IMR-90 (cell line): Measurements from ENCODE around the gene ISX. TPM values are rescaled to one million over a fixed set of nuclear protein-coding genes. Genes with fewer than 3 reads are reported as not detected.

Experiments used
- ATAC-seq: fragments of 200-7000 bp; cut with Tn5 transposase; 2 replicates; pipeline ENCODE4 v1.9.1; 2020; ENCODE audit warnings: low read depth, mild to moderate bottlenecking, moderate library complexity
- BruUV-seq: library from RNA; stranded (reverse); fragments of 400-500 nt; replicated peaks from 2 replicates; lab custom pipeline; 2021; lab: Mats Ljungman, UMichigan
- CTCF ChIA-PET: fragments of 300-600 bp; formaldehyde crosslinking; extraction: SDS; loops from one replicate; lab custom pipeline; 2021; ENCODE audit warnings: antibody characterized with exemption; lab: Yijun Ruan, JAX
- POLR2A ChIA-PET: fragments of 300-600 bp; sonication (Branson Sonifier 250); formaldehyde crosslinking; loops from one replicate; lab custom pipeline; 2022; ENCODE audit warnings: antibody characterized with exemption; ENCODE audit not compliant: unreplicated experiment; lab: Charles Lee
- DNase-seq: peaks from one replicate; pipeline ENCODE4 v3.0.0; 2013
- H2AFZ ChIP-seq: replicated peaks from 2 replicates; pipeline ENCODE3; 2013; ENCODE audit warnings: low read length, mild to moderate bottlenecking; ENCODE audit not compliant: poor library complexity
- H2AK5ac ChIP-seq: 2 replicates; pipeline ENCODE4 v1.6.1; 2013; ENCODE audit warnings: low read depth, low read length, inconsistent platforms
- H2AK9ac ChIP-seq: replicated peaks from 2 replicates; pipeline ENCODE3; 2013; ENCODE audit warnings: mild to moderate bottlenecking, low read depth, low read length, moderate library complexity; ENCODE audit not compliant: poor library complexity
- H2BK120ac ChIP-seq: 2 replicates; pipeline ENCODE4 v1.6.1; 2013; ENCODE audit warnings: low read depth, low read length, inconsistent platforms
- H2BK15ac ChIP-seq: 3 replicates; pipeline ENCODE4 v1.6.1; 2013; ENCODE audit warnings: low read depth, low read length, inconsistent platforms
- H2BK20ac ChIP-seq: 2 replicates; pipeline ENCODE4 v1.6.1; 2013; ENCODE audit warnings: low read depth, mild to moderate bottlenecking, inconsistent platforms, low read length, moderate library complexity
- H2BK5ac ChIP-seq: 2 replicates; pipeline ENCODE4 v1.6.1; 2013; ENCODE audit warnings: mild to moderate bottlenecking, low read depth, low read length, inconsistent platforms; ENCODE audit not compliant: poor library complexity, severe bottlenecking
- H3K14ac ChIP-seq: replicated peaks from 2 replicates; pipeline ENCODE4 v1.6.1; 2013; ENCODE audit warnings: low read depth, low read length, inconsistent platforms
- H3K18ac ChIP-seq: 2 replicates; pipeline ENCODE4 v1.6.1; 2013; ENCODE audit warnings: low read depth, low read length, control low read depth
- H3K23ac ChIP-seq: 2 replicates; pipeline ENCODE4 v1.6.1; 2013; ENCODE audit warnings: low read depth, low read length, inconsistent platforms
- H3K27ac ChIP-seq: 2 replicates; pipeline ENCODE4 v1.5.1; 2013; ENCODE audit warnings: mild to moderate bottlenecking, control low read depth, low read length; ENCODE audit not compliant: insufficient read depth
- H3K27me3 ChIP-seq: 2 replicates; pipeline ENCODE4 v1.6.1; 2013; ENCODE audit warnings: low read length; ENCODE audit not compliant: control insufficient read depth, insufficient read depth
- H3K36me3 ChIP-seq: 2 replicates; pipeline ENCODE4 v1.6.1; 2013; ENCODE audit warnings: low read length, mixed read lengths; ENCODE audit not compliant: control insufficient read depth, insufficient read depth
- H3K4ac ChIP-seq: 2 replicates; pipeline ENCODE4 v1.6.1; 2013; ENCODE audit warnings: low read depth, low read length, inconsistent platforms
- H3K4me1 ChIP-seq: 2 replicates; pipeline ENCODE4 v1.6.1; 2013; ENCODE audit warnings: low read length, mixed read lengths; ENCODE audit not compliant: control insufficient read depth, insufficient read depth
- H3K4me2 ChIP-seq: 2 replicates; pipeline ENCODE4 v1.6.1; 2013; ENCODE audit warnings: low read depth, mild to moderate bottlenecking, control low read depth, low read length, moderate library complexity
- H3K4me3 ChIP-seq: 2 replicates; pipeline ENCODE4 v1.5.1; 2013; ENCODE audit warnings: low read depth, mild to moderate bottlenecking, control low read depth, low read length, moderate library complexity; ENCODE audit not compliant: insufficient read depth
- H3K56ac ChIP-seq: 2 replicates; pipeline ENCODE4 v1.6.1; 2013; ENCODE audit warnings: low read length, inconsistent platforms; ENCODE audit not compliant: insufficient read depth; ENCODE audit errors: extremely low read depth
- H3K79me1 ChIP-seq, 2 experiments: 2 replicates each; pipeline ENCODE4 v1.6.1; 2013; ENCODE audit warnings: low read length in 2 of 2, inconsistent platforms in 1 of 2, low read depth in 1 of 2
- H3K9ac ChIP-seq: 2 replicates; pipeline ENCODE4 v1.6.1; 2013; ENCODE audit warnings: low read depth, low read length, control low read depth
- H3K9me1 ChIP-seq: 2 replicates; pipeline ENCODE4 v1.6.1; 2013; ENCODE audit warnings: low read length, inconsistent platforms; ENCODE audit not compliant: insufficient read depth
- H3K9me3 ChIP-seq: 2 replicates; pipeline ENCODE4 v1.6.1; 2013; ENCODE audit warnings: low read length; ENCODE audit not compliant: control insufficient read depth, insufficient read depth
- H4K20me1 ChIP-seq: 2 replicates; pipeline ENCODE4 v1.6.1; 2013; ENCODE audit warnings: low read length, inconsistent platforms; ENCODE audit not compliant: insufficient read depth
- H4K5ac ChIP-seq: 2 replicates; pipeline ENCODE4 v1.6.1; 2013; ENCODE audit warnings: mild to moderate bottlenecking, low read depth, low read length, control low read depth
- H4K8ac ChIP-seq, 2 experiments: 2 replicates each; pipeline ENCODE4 v1.6.1; 2013; ENCODE audit warnings: low read depth in 2 of 2, low read length in 2 of 2, control low read depth in 1 of 2, inconsistent platforms in 1 of 2
- H4K91ac ChIP-seq: 2 replicates; pipeline ENCODE4 v1.6.1; 2013; ENCODE audit warnings: low read depth, low read length, inconsistent platforms; ENCODE audit not compliant: insufficient read depth
- BHLHE40 ChIP-seq: fragments of 150-350 bp; IDR thresholded peaks from 2 replicates; pipeline ENCODE4 v1.6.1; 2016; ENCODE audit warnings: mild to moderate bottlenecking, low read depth, low read length
- CEBPB ChIP-seq: IDR thresholded peaks from 2 replicates; pipeline ENCODE4 v1.6.1; 2012; ENCODE audit warnings: low read depth, low read length, improper control_type of control experiment
- MAFK ChIP-seq: IDR thresholded peaks from 2 replicates; pipeline ENCODE4 v1.6.1; 2012; ENCODE audit warnings: low read depth, low read length, improper control_type of control experiment
- MAZ ChIP-seq: IDR thresholded peaks from 2 replicates; pipeline ENCODE4 v1.6.1; 2012; ENCODE audit warnings: low read depth, mild to moderate bottlenecking, low read length, improper control_type of control experiment, moderate library complexity, borderline replicate concordance
- MXI1 ChIP-seq: IDR thresholded peaks from 2 replicates; pipeline ENCODE4 v1.6.1; 2012; ENCODE audit warnings: low read depth, mild to moderate bottlenecking, low read length, moderate library complexity, borderline replicate concordance
- NFE2L2 ChIP-seq: fragments of 150-350 bp; IDR thresholded peaks from 2 replicates; pipeline ENCODE4 v1.6.1; 2016; ENCODE audit warnings: low read depth, mild to moderate bottlenecking, low read length
- RAD21 ChIP-seq: IDR thresholded peaks from 2 replicates; pipeline ENCODE4 v1.6.1; 2012; ENCODE audit warnings: low read length, improper control_type of control experiment
- RCOR1 ChIP-seq: IDR thresholded peaks from 2 replicates; pipeline ENCODE4 v1.6.1; 2012; ENCODE audit warnings: mild to moderate bottlenecking, low read length, improper control_type of control experiment; ENCODE audit not compliant: insufficient replicate concordance
- RFX5 ChIP-seq: IDR thresholded peaks from 2 replicates; pipeline ENCODE4 v1.8.0; 2012; ENCODE audit warnings: low read depth, mild to moderate bottlenecking, low read length, moderate library complexity
- WGBS, 2 experiments: methylation state at CpG; one replicate each; pipeline versions ENCODE4 v1.1.5 to v1.1.7; 2013; ENCODE audit warnings: missing lambda C conversion rate in 2 of 2; ENCODE audit not compliant: insufficient read length in 1 of 2; ENCODE audit errors: extremely low coverage in 2 of 2; 5-methylcytosine and 5-hydroxymethylcytosine counted together
- dilution Hi-C: fragments of 300-500 bp; cut with HindIII; formaldehyde crosslinking; loops from one replicate; pipeline ENCODE4 v1.14.3; 2018; ENCODE audit warnings: low sequenced_read_pairs; ENCODE audit not compliant: unreplicated experiment
- in situ Hi-C: fragments of 300-500 bp; cut with MboI; formaldehyde crosslinking; loops from 3 replicates; pipeline ENCODE4 v1.14.3; 2019; ENCODE audit warnings: low sequenced_read_pairs, inconsistent platforms, mixed read lengths
- intact Hi-C: fragments of 100-400 bp; cut with micrococcal nuclease; formaldehyde crosslinking; loops from 2 replicates; pipeline ENCODE4 v1.10.0; 2022
- polyA plus RNA-seq, 3 experiments: library from polyadenylated mRNA; depleted of rRNA; stranded (reverse); fragments of >200 nt; gene quantifications; 2 replicates each; pipeline ENCODE4 v1.2.3, GENCODE V29; 2012; ENCODE audit warnings: low replicate concordance in 1 of 3
- total RNA-seq: library from RNA; depleted of rRNA; stranded (reverse); fragments of >200 nt; gene quantifications from 2 replicates; pipeline ENCODE4 v1.2.3, GENCODE V29; 2012
- TF ChIP-seq, protein P1 (sequence below): fragments of 150-350 bp; IDR thresholded peaks from 2 replicates; pipeline ENCODE4 v1.6.1; 2016; ENCODE audit warnings: low read depth, mild to moderate bottlenecking, low read length, moderate library complexity, borderline replicate concordance
- TF ChIP-seq, protein P2 (sequence below): fragments of 150-350 bp; IDR thresholded peaks from 2 replicates; pipeline ENCODE4 v1.6.1; 2017; ENCODE audit warnings: mild to moderate bottlenecking, antibody characterized with exemption, low read length, low read depth

Gene ISX
- total and polyA plus RNA-seq, 2 of the 4 experiments (the other 2 are of a cell fraction): not detected

DNA sequence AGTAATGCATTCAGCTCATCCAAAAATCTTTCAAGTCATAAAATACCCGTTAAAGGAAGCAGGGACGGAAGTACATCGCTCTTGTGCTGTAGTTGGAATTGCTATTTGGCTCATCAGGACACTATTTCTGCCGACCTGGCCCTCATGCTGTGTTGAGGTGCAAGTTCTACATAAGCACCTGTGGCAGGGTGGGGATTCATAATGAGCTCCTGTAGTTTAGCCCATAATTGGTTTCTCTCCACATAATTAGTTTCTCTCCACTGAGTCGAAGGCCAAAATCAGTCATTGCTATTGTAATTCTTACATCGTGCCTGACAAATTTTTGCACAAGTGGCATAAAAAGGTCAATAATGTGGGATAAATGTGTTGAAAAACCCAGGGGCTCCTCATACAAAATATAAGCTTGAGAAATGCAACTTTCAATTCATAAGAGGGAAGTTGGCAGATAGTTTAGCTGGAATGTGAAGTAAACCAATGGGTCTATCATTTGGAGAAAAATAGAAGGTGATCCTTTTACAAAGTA is 14.9 kb upstream of the ISX start:
- Histone ChIP-seq H3K36me3 (no peaks in the 10 kb centered on the region), H3K14ac (no peak overlapping the region), H3K9me3 (peaks cover 11% of the 10 kb centered on the region), H3K56ac (no peak overlapping the region), H3K4me2 (no peak overlapping the region), H3K4me3 (no peak overlapping the region), H3K27ac (no peak overlapping the region), H3K18ac (no peak overlapping the region), H3K79me1 (no peaks in the 10 kb centered on the region), H2AK5ac (no peak overlapping the region), H2BK120ac (no peak overlapping the region), H3K4ac (no peak overlapping the region), H2BK20ac (no peak overlapping the region), H3K27me3 (no peaks in the 10 kb centered on the region), H3K4me1 (no peaks in the 10 kb centered on the region), H4K20me1 (no peaks in the 10 kb centered on the region), H4K8ac (no peak overlapping the region), H3K9me1 (no peaks in the 10 kb centered on the region), H3K9ac (no peak overlapping the region), H2AFZ (no peak overlapping the region), H4K91ac (no peak overlapping the region), H4K5ac (no peak overlapping the region), H2BK5ac (no peak overlapping the region), H3K23ac (no peak overlapping the region), H2BK15ac (no peak overlapping the region), H2AK9ac (no peak overlapping the region)
- no peak for DNase-seq
- dilution Hi-C loops (no loop called here), intact Hi-C loops (no loop called here), in situ Hi-C loops (no loop called here)
- ChIA-PET POLR2A (no interaction called here), CTCF (no interaction called here)
- no TSS peak for BruUV-seq
- TF ChIP-seq, protein P1, sequence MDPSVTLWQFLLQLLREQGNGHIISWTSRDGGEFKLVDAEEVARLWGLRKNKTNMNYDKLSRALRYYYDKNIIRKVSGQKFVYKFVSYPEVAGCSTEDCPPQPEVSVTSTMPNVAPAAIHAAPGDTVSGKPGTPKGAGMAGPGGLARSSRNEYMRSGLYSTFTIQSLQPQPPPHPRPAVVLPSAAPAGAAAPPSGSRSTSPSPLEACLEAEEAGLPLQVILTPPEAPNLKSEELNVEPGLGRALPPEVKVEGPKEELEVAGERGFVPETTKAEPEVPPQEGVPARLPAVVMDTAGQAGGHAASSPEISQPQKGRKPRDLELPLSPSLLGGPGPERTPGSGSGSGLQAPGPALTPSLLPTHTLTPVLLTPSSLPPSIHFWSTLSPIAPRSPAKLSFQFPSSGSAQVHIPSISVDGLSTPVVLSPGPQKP: no peak
- TF ChIP-seq RCOR1 (no peak), NFE2L2 (no peak), CEBPB (no peak), MAZ (no peak), MXI1 (no peak), RFX5 (no peak), MAFK (no peak), BHLHE40 (no peak), RAD21 (no peak)
- TF ChIP-seq, protein P2, sequence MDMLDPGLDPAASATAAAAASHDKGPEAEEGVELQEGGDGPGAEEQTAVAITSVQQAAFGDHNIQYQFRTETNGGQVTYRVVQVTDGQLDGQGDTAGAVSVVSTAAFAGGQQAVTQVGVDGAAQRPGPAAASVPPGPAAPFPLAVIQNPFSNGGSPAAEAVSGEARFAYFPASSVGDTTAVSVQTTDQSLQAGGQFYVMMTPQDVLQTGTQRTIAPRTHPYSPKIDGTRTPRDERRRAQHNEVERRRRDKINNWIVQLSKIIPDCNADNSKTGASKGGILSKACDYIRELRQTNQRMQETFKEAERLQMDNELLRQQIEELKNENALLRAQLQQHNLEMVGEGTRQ: no peak
- no CpG with 5 or more reads among the region's 6 CpGs for WGBS, 2 experiments
- ATAC-seq: no peak
